Activated T-helper 1 cell treated with anti-CD3 and anti-CD28 coated beads, Interleukin-12 subunit alpha, Interleukin-12 subunit beta, Interleukin-2, Interleukin-4 antibody, amounts not matched to agents 30 ng/mL and 10 ng/mL and 1 ng/mL, durations not matched to agents 14 hours and 24 hours and 36 hours (primary cell): ENCODE data around the gene HOXD1. TPM values are rescaled to one million over a fixed set of nuclear protein-coding genes. Genes with fewer than 3 reads are reported as not detected.

ENCODE experiments used
- DNase-seq: peaks from one replicate; pipeline ENCODE4 v3.0.0; 2021; ENCODE audit warnings: low spot score
- H3K27ac Mint-ChIP-seq: one replicate; pipeline ENCODE4 v1.8.0; 2021; ENCODE audit warnings: mild to moderate bottlenecking, mixed read lengths
- H3K27me3 Mint-ChIP-seq: one replicate; pipeline ENCODE4 v1.8.0; 2022; ENCODE audit warnings: mild to moderate bottlenecking, moderate library complexity, mixed read lengths; ENCODE audit not compliant: insufficient read depth
- H3K36me3 Mint-ChIP-seq: one replicate; pipeline ENCODE4 v1.8.0; 2021; ENCODE audit warnings: low read depth, mixed read lengths
- H3K4me1 Mint-ChIP-seq: one replicate; pipeline ENCODE4 v1.8.0; 2021; ENCODE audit warnings: low read depth, mixed read lengths
- H3K4me3 Mint-ChIP-seq: one replicate; pipeline ENCODE4 v1.8.0; 2021; ENCODE audit warnings: mild to moderate bottlenecking, moderate library complexity, mixed read lengths
- H3K9me3 Mint-ChIP-seq: one replicate; pipeline ENCODE4 v1.8.0; 2021; ENCODE audit warnings: mixed read lengths
- intact Hi-C: fragments of 100-400 bp; cut with micrococcal nuclease; formaldehyde crosslinking; loops from one replicate; pipeline ENCODE4 v1.15.1; 2024
- total RNA-seq: library from RNA; stranded (reverse); gene quantifications from 2 replicates; pipeline ENCODE4 v1.2.3, GENCODE V29; 2022

HOXD1 gene
- total RNA-seq, 1 donor from 2014 or later: not detected

- Mint-ChIP-seq H3K27me3 (peaks cover 79% of the 10 kb centered on the region), H3K9me3 (no peaks in the 10 kb centered on the region), H3K36me3 (no peaks in the 10 kb centered on the region), H3K4me3 (no peak overlapping the region), H3K4me1 (peaks cover 6% of the 10 kb centered on the region), H3K27ac (no peak overlapping the region)
- intact Hi-C loops: loop anchor here (1.0 to 5.0 kb wide), 3 partner anchors 8 to 1846 kb away; no protein-coding TSS in a partner anchor
- no peak for DNase-seq
These were observed 14.7 kb upstream of the HOXD1 start for GRCh38 chr2:176173567-176174381.

- Mint-ChIP-seq H3K9me3 (no peaks in the 10 kb centered on the region), H3K4me1 (peaks cover 6% of the 10 kb centered on the region)
- intact Hi-C loops: loop anchor here (1.0 to 5.0 kb wide), 3 partner anchors 9 to 1847 kb away; no protein-coding TSS in a partner anchor
These were observed 14.1 kb upstream of the HOXD1 start for GRCh38 chr2:176174382-176174823.

GRCh38 chr2:176174824-176175708, 13.4 kb upstream of the HOXD1 start:
- no peak overlapping the region for H3K27ac Mint-ChIP-seq
- DNase-seq: no peak
- H3K4me3 Mint-ChIP-seq: no peak overlapping the region
- H3K27me3 Mint-ChIP-seq: peaks cover 84% of the 10 kb centered on the region
- no peaks in the 10 kb centered on the region for H3K9me3 Mint-ChIP-seq
- H3K36me3 Mint-ChIP-seq: no peaks in the 10 kb centered on the region
- intact Hi-C loops: loop anchor here (1.0 to 5.0 kb wide), 3 partner anchors 10 to 1848 kb away; no protein-coding TSS in a partner anchor
- peaks cover 6% of the 10 kb centered on the region for H3K4me1 Mint-ChIP-seq

More at GRCh38 chr2:176174382-176174823, 14.1 kb upstream of the HOXD1 start:
- no peaks in the 10 kb centered on the region for H3K36me3 Mint-ChIP-seq
- H3K27me3 Mint-ChIP-seq: peaks cover 84% of the 10 kb centered on the region
- DNase-seq: no peak
- H3K27ac Mint-ChIP-seq: no peak overlapping the region
- no peak overlapping the region for H3K4me3 Mint-ChIP-seq

GRCh38 chr2:176175709-176176607, 12.5 kb upstream of the HOXD1 start:
- Mint-ChIP-seq H3K4me1 (peaks cover 6% of the 10 kb centered on the region), H3K27ac (no peak overlapping the region), H3K27me3 (peaks cover 80% of the 10 kb centered on the region), H3K4me3 (no peak overlapping the region), H3K36me3 (no peaks in the 10 kb centered on the region), H3K9me3 (no peaks in the 10 kb centered on the region)
- no peak for DNase-seq
- intact Hi-C loops: no loop called here

- Mint-ChIP-seq H3K4me3 (no peak overlapping the region), H3K9me3 (no peaks in the 10 kb centered on the region), H3K27me3 (peaks cover 78% of the 10 kb centered on the region), H3K27ac (no peak overlapping the region), H3K4me1 (peaks cover 6% of the 10 kb centered on the region), H3K36me3 (no peaks in the 10 kb centered on the region)
- no peak for DNase-seq
- intact Hi-C loops: no loop called here
These were observed 10.9 kb upstream of the HOXD1 start for GRCh38 chr2:176177580-176178037.

GRCh38 chr2:176178038-176178756, 10.3 kb upstream of the HOXD1 start:
- H3K9me3 Mint-ChIP-seq: no peaks in the 10 kb centered on the region
- intact Hi-C loops: no loop called here
- no peak overlapping the region for H3K27ac Mint-ChIP-seq
- H3K4me1 Mint-ChIP-seq: peaks cover 6% of the 10 kb centered on the region
- H3K27me3 Mint-ChIP-seq: peaks cover 74% of the 10 kb centered on the region
- H3K36me3 Mint-ChIP-seq: no peaks in the 10 kb centered on the region
- peak overlapping the region; percentile 41 for H3K4me3 Mint-ChIP-seq
- no peak for DNase-seq

- Mint-ChIP-seq H3K27ac (no peak overlapping the region), H3K4me1 (peaks cover 6% of the 10 kb centered on the region), H3K4me3 (no peak overlapping the region), H3K36me3 (no peaks in the 10 kb centered on the region), H3K9me3 (no peaks in the 10 kb centered on the region), H3K27me3 (peaks cover 73% of the 10 kb centered on the region)
- no peak for DNase-seq
- intact Hi-C loops: no loop called here
These were observed 9.6 kb upstream of the HOXD1 start for GRCh38 chr2:176178757-176179295.

GRCh38 chr2:176181551-176181950, 6.9 kb upstream of the HOXD1 start:
- peaks cover 3% of the 10 kb centered on the region for H3K4me1 Mint-ChIP-seq
- no peak overlapping the region for H3K4me3 Mint-ChIP-seq
- H3K27ac Mint-ChIP-seq: no peak overlapping the region
- intact Hi-C loops: no loop called here
- H3K27me3 Mint-ChIP-seq: peaks cover 65% of the 10 kb centered on the region
- H3K9me3 Mint-ChIP-seq: no peaks in the 10 kb centered on the region
- DNase-seq: no peak
- H3K36me3 Mint-ChIP-seq: peaks cover 3% of the 10 kb centered on the region

GRCh38 chr2:176182671-176183070, 5.8 kb upstream of the HOXD1 start:
- Mint-ChIP-seq H3K9me3 (no peaks in the 10 kb centered on the region), H3K4me3 (no peak overlapping the region), H3K36me3 (peaks cover 3% of the 10 kb centered on the region), H3K4me1 (peaks cover 7% of the 10 kb centered on the region), H3K27me3 (peaks cover 64% of the 10 kb centered on the region), H3K27ac (no peak overlapping the region)
- intact Hi-C loops: no loop called here
- DNase-seq: no peak

GRCh38 chr2:176184749-176185148, 3.7 kb upstream of the HOXD1 start:
- Mint-ChIP-seq H3K27me3 (peaks cover 60% of the 10 kb centered on the region), H3K27ac (no peak overlapping the region), H3K9me3 (no peaks in the 10 kb centered on the region), H3K4me1 (peaks cover 13% of the 10 kb centered on the region), H3K36me3 (peaks cover 3% of the 10 kb centered on the region), H3K4me3 (no peak overlapping the region)
- intact Hi-C loops: loop anchor here (5.0 kb wide), 2 partner anchors 47 to 453 kb away; no protein-coding TSS in a partner anchor
- no peak for DNase-seq

GRCh38 chr2:176186024-176186423, 2.4 kb upstream of the HOXD1 start:
- Mint-ChIP-seq H3K4me3 (no peak overlapping the region), H3K27ac (no peak overlapping the region)
- intact Hi-C loops: loop anchor here (5.0 kb wide), 2 partner anchors 49 to 451 kb away; no protein-coding TSS in a partner anchor

More at GRCh38 chr2:176186024-176186423, 2.4 kb upstream of the HOXD1 start:
- Mint-ChIP-seq H3K4me1 (peaks cover 13% of the 10 kb centered on the region), H3K27me3 (peaks cover 64% of the 10 kb centered on the region), H3K36me3 (peaks cover 3% of the 10 kb centered on the region), H3K9me3 (no peaks in the 10 kb centered on the region)
- no peak for DNase-seq
